K562 (cell line): ENCODE data around the gene PMP22. TPM values are rescaled to one million over a fixed set of nuclear protein-coding genes. Genes with fewer than 3 reads are reported as not detected.

Experiments used
- ATAC-seq: fragments of 200-7000 bp; cut with Tn5 transposase; 3 replicates; pipeline ENCODE4 v1.9.1; 2020; ENCODE audit warnings: moderate library complexity
- BruUV-seq: library from RNA; stranded (reverse); fragments of 400-500 nt; replicated peaks from 2 replicates; lab custom pipeline; 2021; lab: Mats Ljungman, UMichigan
- CTCF ChIA-PET: fragments of 300-600 bp; formaldehyde crosslinking; extraction: SDS; loops from one replicate; lab custom pipeline; 2021; ENCODE audit warnings: low intra/inter-chr PET ratio; lab: Yijun Ruan, JAX
- POLR2A ChIA-PET: fragments of 300-600, 350-650 bp; sonication (Branson Sonifier 250); formaldehyde crosslinking; extraction: SDS; loops from one replicate; lab custom pipeline; 2021; ENCODE audit warnings: antibody characterized with exemption, inconsistent platforms; lab: Yijun Ruan, JAX
- DNase-seq, 4 experiments: peaks; one replicate each; pipeline versions ENCODE4 v3.0.0 to v3.0.0-alpha.2; 2011 to 2018; ENCODE audit warnings: low spot score in 3 of 4, mixed read lengths in 3 of 4; ENCODE audit errors: extremely low read depth in 1 of 4
- FAIRE-seq: peaks from 2 replicates; lab custom pipeline; 2011; peaks lifted over from hg19 to GRCh38; lab: Jason Lieb, UNC
- H2AFZ ChIP-seq: 2 replicates; pipeline ENCODE4 v1.6.0; 2011; ENCODE audit warnings: low read depth, low read length, control low read depth, inconsistent platforms
- H3K27ac ChIP-seq: fragments of 200-600 bp; 3 replicates; pipeline ENCODE4 v1.8.0; 2011; ENCODE audit warnings: low read depth, mild to moderate bottlenecking, control low read depth, inconsistent platforms, low read length, moderate library complexity, mixed read lengths; ENCODE audit errors: extremely low read depth
- H3K27me3 ChIP-seq, 2 experiments: fragments of 300-600 bp in 1 of 2; 2 replicates in 1 of 2; 3 replicates in 1 of 2; pipeline versions ENCODE4 v1.6.0 to v1.8.0; 2011; ENCODE audit warnings: inconsistent platforms in 2 of 2, low read length in 2 of 2, mild to moderate bottlenecking in 1 of 2, mixed read lengths in 1 of 2, moderate library complexity in 1 of 2; ENCODE audit not compliant: control insufficient read depth in 2 of 2, insufficient read depth in 2 of 2
- H3K36me3 ChIP-seq: fragments of 300-600 bp; 3 replicates; pipeline ENCODE4 v1.8.0; 2011; ENCODE audit warnings: mild to moderate bottlenecking, low read length, inconsistent platforms; ENCODE audit not compliant: control insufficient read depth, insufficient read depth
- H3K4me1 ChIP-seq, 2 experiments: fragments of 200-600 bp in 1 of 2; replicated peaks in 1 of 2; 2 replicates in 1 of 2; 3 replicates in 1 of 2; pipeline versions ENCODE4 v1.5.1 to v1.8.0; 2011; ENCODE audit warnings: inconsistent platforms in 2 of 2, low read length in 2 of 2, mild to moderate bottlenecking in 1 of 2, mixed read lengths in 1 of 2, moderate library complexity in 1 of 2; ENCODE audit not compliant: control insufficient read depth in 2 of 2, insufficient read depth in 2 of 2
- H3K4me2 ChIP-seq: 2 replicates; pipeline ENCODE4 v1.6.1; 2011; ENCODE audit warnings: low read length, control low read depth, inconsistent platforms, mixed read lengths; ENCODE audit not compliant: insufficient read depth
- H3K4me3 ChIP-seq: fragments of 200-600 bp; sonication (generic), shearing (Covaris generic); 2 replicates; pipeline ENCODE4 v1.5.1; 2016; ENCODE audit warnings: control low read depth, inconsistent platforms
- H3K79me2 ChIP-seq: fragments of 200-600 bp; 3 replicates; pipeline ENCODE4 v1.8.0; 2011; ENCODE audit warnings: low read length, inconsistent platforms; ENCODE audit not compliant: control insufficient read depth, insufficient read depth
- H3K9ac ChIP-seq, 2 experiments: 2 replicates each; pipeline versions ENCODE4 v1.6.0 to v1.6.1; 2011; ENCODE audit warnings: low read depth in 2 of 2, low read length in 2 of 2, control low read depth in 1 of 2, inconsistent platforms in 1 of 2, mild to moderate bottlenecking in 1 of 2, mixed read lengths in 1 of 2; ENCODE audit not compliant: insufficient read depth in 1 of 2
- H3K9me1 ChIP-seq: one replicate; pipeline ENCODE4 v1.6.0; 2011; ENCODE audit warnings: inconsistent platforms, mild to moderate bottlenecking, low read length, moderate library complexity; ENCODE audit not compliant: control insufficient read depth, insufficient read depth
- H3K9me3 ChIP-seq: replicated peaks from 2 replicates; pipeline ENCODE4 v1.5.1; 2011; ENCODE audit warnings: low read depth, low read length, inconsistent platforms; ENCODE audit not compliant: control insufficient read depth, insufficient read depth
- H4K20me1 ChIP-seq: replicated peaks from 2 replicates; pipeline ENCODE4 v1.6.1; 2011; ENCODE audit warnings: low read length, inconsistent platforms, mixed read lengths; ENCODE audit not compliant: control insufficient read depth, insufficient read depth
- CAMTA2 ChIP-seq: fragments of 250-450 bp; sonication (Bioruptor Pico); conservative IDR thresholded peaks from 2 replicates; pipeline ENCODE4 v1.5.1; 2022
- FOXK1 ChIP-seq: sonication (generic); formaldehyde crosslinking; IDR thresholded peaks from 2 replicates; pipeline ENCODE4 v1.8.0; 2022; ENCODE audit warnings: missing genetic modification reagents, mild to moderate bottlenecking, borderline replicate concordance
- GATA2 ChIP-seq: sonication (generic); formaldehyde crosslinking; IDR thresholded peaks from 2 replicates; pipeline ENCODE4 v1.4.0; 2020; ENCODE audit warnings: mild to moderate bottlenecking, missing genetic modification reagents
- PCBP1 ChIP-seq: fragments of 200-400 bp; formaldehyde crosslinking; IDR thresholded peaks from 2 replicates; pipeline ENCODE4 v1.6.1; 2018; ENCODE audit warnings: mild to moderate bottlenecking, low read depth, low read length; ENCODE audit not compliant: poor library complexity, severe bottlenecking
- PHF20 ChIP-seq: fragments of 450-650 bp; IDR thresholded peaks from 2 replicates; pipeline ENCODE4 v1.6.1; 2018; ENCODE audit not compliant: partially characterized antibody
- PPARD ChIP-seq: fragments of 250-450 bp; sonication (Bioruptor Pico); IDR thresholded peaks from 2 replicates; pipeline ENCODE4 v1.8.0; 2022; ENCODE audit warnings: inconsistent platforms, mild to moderate bottlenecking, moderate library complexity
- PRPF4 ChIP-seq: fragments of 200-400 bp; formaldehyde crosslinking; IDR thresholded peaks from one replicate; pipeline ENCODE4 v1.6.1; 2017; ENCODE audit warnings: low read length, low read depth, mild to moderate bottlenecking; ENCODE audit not compliant: insufficient read depth, poor library complexity, severe bottlenecking
- RBM34 ChIP-seq: fragments of 200-400 bp; formaldehyde crosslinking; IDR thresholded peaks from 2 replicates; pipeline ENCODE4 v1.6.1; 2018; ENCODE audit warnings: low read length, borderline replicate concordance; ENCODE audit not compliant: insufficient read depth
- RFX1 ChIP-seq: fragments of 450-650 bp; IDR thresholded peaks from 2 replicates; pipeline ENCODE4 v1.6.1; 2016; ENCODE audit warnings: mild to moderate bottlenecking, moderate library complexity
- ZNF133 ChIP-seq: fragments of 250-450 bp; sonication (Bioruptor Pico); IDR thresholded peaks from 2 replicates; pipeline ENCODE4 v1.4.0; 2020; ENCODE audit warnings: mild to moderate bottlenecking
- ZNF324 ChIP-seq: fragments of 250-450 bp; sonication (Bioruptor Pico); IDR thresholded peaks from 2 replicates; pipeline ENCODE4 v1.4.0; 2020; ENCODE audit warnings: mild to moderate bottlenecking
- ZNF586 ChIP-seq: fragments of 450-650 bp; formaldehyde crosslinking; conservative IDR thresholded peaks from 2 replicates; pipeline ENCODE4 v1.4.0; 2020; ENCODE audit warnings: mild to moderate bottlenecking, moderate library complexity
- WGBS: fragments of 100-300 bp; shearing (Covaris generic); methylation state at CpG from one replicate; pipeline ENCODE4 v1.1.6; 2016; ENCODE audit warnings: low coverage, mixed read lengths; ENCODE audit not compliant: insufficient coverage; ENCODE audit errors: missing lambda C conversion rate; 5-methylcytosine and 5-hydroxymethylcytosine counted together
- in situ Hi-C: fragments of 300-500 bp; cut with MboI; formaldehyde crosslinking; loops from 4 replicates; pipeline ENCODE4 v1.15.0; 2018; ENCODE audit warnings: inconsistent platforms, mixed read lengths
- intact Hi-C: fragments of 100-400 bp; cut with micrococcal nuclease; formaldehyde crosslinking; loops from 2 replicates; pipeline ENCODE4 v1.14.2; 2022
- polyA plus RNA-seq, 8 experiments: library from polyadenylated mRNA; depleted of rRNA in 4 of 8; stranded (reverse) in 5 of 8; unstranded in 3 of 8; fragments of >200 nt; fragmentation: Nextera tagmentation in 2 of 8; fragmentation: Illumina TruSeq in 1 of 8; extraction: Ambion mirVana in 2 of 8; extraction: Trizol in 1 of 8; gene quantifications; 2 replicates each; pipeline versions ENCODE4 v1.2.1 to v1.2.3, GENCODE V29; 2011 to 2014; ENCODE audit warnings: inconsistent platforms in 1 of 8, missing spikeins in 1 of 8
- total RNA-seq, 7 experiments: library from RNA; depleted of rRNA in 6 of 7; stranded (reverse); fragments of >200 nt in 6 of 7; fragmentation: Illumina TruSeq in 2 of 7; extraction: Trizol in 2 of 7; gene quantifications; 2 replicates each; pipeline versions ENCODE4 v1.2.1 to v1.2.3, GENCODE V29; 2011 to 2021; ENCODE audit warnings: low replicate concordance in 1 of 7

The PMP22 gene
- total and polyA plus RNA-seq, 9 of the 15 experiments (the other 6 are each of a cell fraction or from before 2014, with no cell fraction given), result 12.6 to 62.3 (median 25.8) TPM

DNA sequence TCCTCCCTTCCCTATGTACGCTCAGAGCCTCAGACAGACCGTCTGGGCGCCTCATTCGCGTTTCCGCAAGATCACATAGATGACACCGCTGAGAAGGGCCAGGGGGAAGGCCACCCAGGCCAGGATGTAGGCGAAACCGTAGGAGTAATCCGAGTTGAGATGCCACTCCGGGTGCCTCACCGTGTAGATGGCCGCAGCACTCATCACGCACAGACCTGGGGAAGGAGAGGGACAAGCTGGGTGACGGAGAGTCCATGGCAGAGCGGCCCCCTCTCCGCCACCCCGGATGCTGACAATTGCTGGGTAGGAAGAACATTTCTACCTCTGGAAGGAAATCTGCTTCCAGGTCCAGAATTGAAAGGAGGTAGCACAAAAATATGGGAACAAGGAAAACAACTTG lies 34.3 kb downstream of the PMP22 start:
- Histone ChIP-seq H3K9me3 (no peaks in the 10 kb centered on the region), H3K9me1 (no peaks in the 10 kb centered on the region), H3K79me2 (peaks cover 2% of the 10 kb centered on the region; the same call in 1 of the 3 replicates), H3K27me3 (no peaks in the 10 kb centered on the region), H3K4me2 (no peak overlapping the region), H3K27ac (no peak overlapping the region), H2AFZ (no peak overlapping the region), H3K4me1 (peaks cover 3 to 40% of the 10 kb centered on the region in 2 experiments; a peak in 4 of 5 replicates), H4K20me1 (no peaks in the 10 kb centered on the region), H3K9ac (no peak overlapping the region), H3K36me3 (peaks cover 10% of the 10 kb centered on the region; the same call in 1 of the 3 replicates), H3K4me3 (no peak overlapping the region)
- DNase-seq, result no peak
- intact Hi-C loops, result loop anchor here (10.0 kb wide), 1 partner anchor 264 kb away; no protein-coding TSS in a partner anchor
- TF ChIP-seq PRPF4 (no peak), PCBP1 (no peak), ZNF324 (CRISPR knock-in tag) (no peak), FOXK1 (CRISPR knock-in tag) (no peak), ZNF586 (CRISPR knock-in tag) (no peak), PPARD (CRISPR knock-in tag) (no peak), CAMTA2 (CRISPR knock-in tag) (no peak), ZNF133 (CRISPR knock-in tag) (no peak), PHF20 (no peak), RFX1 (no peak), GATA2 (CRISPR knock-in tag) (no peak), RBM34 (no peak)
- in situ Hi-C loops, result no loop called here
- ChIA-PET CTCF (no interaction called here), POLR2A (interaction anchor here (0.6 kb wide), 1 partner anchor 10 kb away, joined by 3 read pairs; no protein-coding TSS in a partner anchor)
- FAIRE-seq, result no peak
- no TSS peak for BruUV-seq
- WGBS, result 90% methylated on average over 11 of the region's 18 CpGs
- ATAC-seq, result no peak
